ENCODE results near the gene RUFY3.

Gene RUFY3

GRCh38 chr4:70849291-70849690 is 127.5 kb downstream of the RUFY3 start:
- no peak for DNase-seq

- DNase-seq: no peak
Measured at GRCh38 chr4:70855464-70855863, 133.7 kb downstream of the RUFY3 start.
